IMR-90 (cell line): ENCODE data around the gene PHLDA2.

ENCODE experiments used
- FOS ChIP-seq: fragments of 150-350 bp; IDR thresholded peaks from 2 replicates; pipeline ENCODE4 v1.6.1; 2016; ENCODE audit warnings: low read depth, low read length
- MAZ ChIP-seq: IDR thresholded peaks from 2 replicates; pipeline ENCODE4 v1.6.1; 2012; ENCODE audit warnings: low read depth, mild to moderate bottlenecking, low read length, improper control_type of control experiment, moderate library complexity, borderline replicate concordance
- POLR2A ChIP-seq: IDR thresholded peaks from 2 replicates; pipeline ENCODE4 v1.6.1; 2012; ENCODE audit warnings: mild to moderate bottlenecking, low read depth, low read length

GRCh38 chr11:2885017-2885677 lies 44.1 kb downstream of the PHLDA2 start:
- TF ChIP-seq POLR2A (no peak), MAZ (0 out of 2 replicates have a peak, but pooled peaks have one; percentile 23), FOS (no peak)
